H9 (cell line): Measurements from ENCODE around the gene DAPK1. TPM values are rescaled to one million over a fixed set of nuclear protein-coding genes. Genes with fewer than 3 reads are reported as not detected.

Source experiments
- DNase-seq: peaks from one replicate; pipeline ENCODE4 v3.0.0-alpha.2; 2017
- H2AFZ ChIP-seq: one replicate; pipeline ENCODE4 v1.6.1; 2013; ENCODE audit warnings: mild to moderate bottlenecking, low read length, control low read depth, moderate library complexity
- H2AK5ac ChIP-seq: 2 replicates; pipeline ENCODE4 v1.6.1; 2013; ENCODE audit warnings: low read length, control low read depth, mixed read lengths; ENCODE audit not compliant: insufficient read length
- H2BK120ac ChIP-seq: one replicate; pipeline ENCODE4 v1.6.1; 2013; ENCODE audit warnings: low read depth, mild to moderate bottlenecking, low read length, control low read depth, inconsistent platforms; ENCODE audit not compliant: poor library complexity, severe bottlenecking
- H2BK12ac ChIP-seq: 2 replicates; pipeline ENCODE4 v1.6.1; 2013; ENCODE audit warnings: low read length, control low read depth, mixed read lengths, low read depth; ENCODE audit not compliant: insufficient read length
- H2BK15ac ChIP-seq: 2 replicates; pipeline ENCODE4 v1.6.1; 2013; ENCODE audit warnings: low read depth, low read length, control low read depth
- H2BK20ac ChIP-seq: one replicate; pipeline ENCODE4 v1.6.1; 2013; ENCODE audit warnings: low read depth, mild to moderate bottlenecking, low read length, control low read depth, inconsistent platforms; ENCODE audit not compliant: poor library complexity, severe bottlenecking
- H2BK5ac ChIP-seq: 2 replicates; pipeline ENCODE4 v1.6.1; 2013; ENCODE audit warnings: low read length, control low read depth, mixed read lengths; ENCODE audit not compliant: insufficient read length
- H3K14ac ChIP-seq: 2 replicates; pipeline ENCODE4 v1.6.1; 2013; ENCODE audit warnings: low read length, control low read depth; ENCODE audit not compliant: insufficient read depth
- H3K18ac ChIP-seq: 2 replicates; pipeline ENCODE4 v1.6.1; 2013; ENCODE audit warnings: low read depth, mild to moderate bottlenecking, mixed read lengths, low read length, control low read depth; ENCODE audit not compliant: insufficient read length
- H3K23ac ChIP-seq: 2 replicates; pipeline ENCODE4 v1.6.1; 2013; ENCODE audit warnings: low read length, control low read depth, mixed read lengths, low read depth; ENCODE audit not compliant: insufficient read length
- H3K23me2 ChIP-seq: 2 replicates; pipeline ENCODE4 v1.6.1; 2013; ENCODE audit warnings: low read depth, mild to moderate bottlenecking, mixed read lengths, low read length, control low read depth; ENCODE audit not compliant: insufficient read length, poor library complexity, severe bottlenecking
- H3K27ac ChIP-seq: 2 replicates; pipeline ENCODE4 v1.5.1; 2013; ENCODE audit warnings: low read length, control low read depth, mixed read lengths, low read depth; ENCODE audit not compliant: insufficient read length
- H3K27me3 ChIP-seq: 2 replicates; pipeline ENCODE4 v1.6.1; 2013; ENCODE audit warnings: low read length, control low read depth, inconsistent platforms; ENCODE audit not compliant: insufficient read depth
- H3K4ac ChIP-seq: 2 replicates; pipeline ENCODE4 v1.6.1; 2013; ENCODE audit warnings: low read depth, mild to moderate bottlenecking, control low read depth, inconsistent platforms, low read length, moderate library complexity
- H3K4me1 ChIP-seq: 2 replicates; pipeline ENCODE4 v1.6.1; 2013; ENCODE audit warnings: low read length, control low read depth, inconsistent platforms; ENCODE audit not compliant: insufficient read depth
- H3K4me2 ChIP-seq: 2 replicates; pipeline ENCODE4 v1.6.1; 2013; ENCODE audit warnings: low read length, control low read depth, mixed read lengths; ENCODE audit not compliant: insufficient read length, insufficient read depth
- H3K56ac ChIP-seq: 2 replicates; pipeline ENCODE4 v1.6.1; 2013; ENCODE audit warnings: low read depth, mild to moderate bottlenecking, mixed read lengths, low read length, control low read depth; ENCODE audit not compliant: insufficient read length
- H3K79me1 ChIP-seq: 2 replicates; pipeline ENCODE4 v1.6.1; 2013; ENCODE audit warnings: low read depth, mild to moderate bottlenecking, moderate library complexity, low read length, control low read depth, inconsistent platforms; ENCODE audit not compliant: insufficient read depth, poor library complexity, severe bottlenecking
- H3K79me2 ChIP-seq: 2 replicates; pipeline ENCODE4 v1.6.1; 2013; ENCODE audit warnings: low read length, control low read depth, inconsistent platforms; ENCODE audit not compliant: insufficient read depth
- H3K9ac ChIP-seq: 2 replicates; pipeline ENCODE4 v1.6.1; 2013; ENCODE audit warnings: low read length, control low read depth, mixed read lengths; ENCODE audit not compliant: insufficient read length; ENCODE audit errors: extremely low read depth
- H3K9me3 ChIP-seq: one replicate; pipeline ENCODE4 v1.6.1; 2013; ENCODE audit warnings: low read depth, low read length, inconsistent platforms; ENCODE audit not compliant: control insufficient read depth
- H3T11ph ChIP-seq: one replicate; pipeline ENCODE4 v1.6.1; 2013; ENCODE audit warnings: mild to moderate bottlenecking, low read length, control low read depth, inconsistent platforms
- H4K20me1 ChIP-seq: one replicate; pipeline ENCODE4 v1.6.1; 2013; ENCODE audit not compliant: control insufficient read depth, insufficient read length, insufficient read depth
- H4K5ac ChIP-seq: 2 replicates; pipeline ENCODE4 v1.6.1; 2013; ENCODE audit warnings: low read depth, mild to moderate bottlenecking, mixed read lengths, low read length, control low read depth; ENCODE audit not compliant: insufficient read length
- H4K8ac ChIP-seq: replicated peaks from 2 replicates; pipeline ENCODE4 v1.6.1; 2013; ENCODE audit warnings: low read length, control low read depth, mixed read lengths, low read depth; ENCODE audit not compliant: insufficient read length
- H4K91ac ChIP-seq: 2 replicates; pipeline ENCODE4 v1.6.1; 2013; ENCODE audit warnings: low read depth, mild to moderate bottlenecking, moderate library complexity, mixed read lengths, low read length, control low read depth; ENCODE audit not compliant: insufficient read length
- H3K27ac Mint-ChIP-seq, 3 experiments: 2 replicates in 2 of 3; 3 replicates in 1 of 3; pipeline ENCODE4 v1.8.0; 2020 to 2021; ENCODE audit warnings: mixed read lengths in 3 of 3, mild to moderate bottlenecking in 1 of 3, moderate library complexity in 1 of 3
- H3K27me3 Mint-ChIP-seq: 2 replicates; pipeline ENCODE4 v1.8.0; 2021; ENCODE audit warnings: low read depth, mild to moderate bottlenecking, moderate library complexity, mixed read lengths
- H3K36me3 Mint-ChIP-seq, 3 experiments: 2 replicates in 2 of 3; 3 replicates in 1 of 3; pipeline ENCODE4 v1.8.0; 2020 to 2021; ENCODE audit warnings: low read depth in 3 of 3, mixed read lengths in 3 of 3; ENCODE audit not compliant: insufficient read depth in 1 of 3
- H3K4me1 Mint-ChIP-seq, 2 experiments: 2 replicates each; pipeline ENCODE4 v1.8.0; 2020; ENCODE audit warnings: mixed read lengths in 2 of 2
- H3K4me3 Mint-ChIP-seq, 2 experiments: 2 replicates in 1 of 2; 3 replicates in 1 of 2; pipeline ENCODE4 v1.8.0; 2020 to 2021; ENCODE audit warnings: mild to moderate bottlenecking in 2 of 2, mixed read lengths in 2 of 2, moderate library complexity in 1 of 2
- H3K9me3 Mint-ChIP-seq, 2 experiments: 2 replicates in 1 of 2; 3 replicates in 1 of 2; pipeline ENCODE4 v1.8.0; 2020; ENCODE audit warnings: mild to moderate bottlenecking in 2 of 2, mixed read lengths in 2 of 2, moderate library complexity in 1 of 2
- CTCF ChIP-seq: fragments of 200-600 bp; sonication (generic); conservative IDR thresholded peaks from 3 replicates; pipeline ENCODE4 v1.8.0; 2021; ENCODE audit warnings: antibody characterized with exemption, mild to moderate bottlenecking
- WGBS: extraction: QIAGEN DNeasy Blood & Tissue Kit; methylation state at CpG from one replicate; pipeline ENCODE4 v1.1.7; 2013; ENCODE audit warnings: missing lambda C conversion rate, low lambda C conversion rate, mixed read lengths; ENCODE audit not compliant: insufficient read length; ENCODE audit errors: extremely low coverage; 5-methylcytosine and 5-hydroxymethylcytosine counted together
- total RNA-seq: library from RNA; stranded (reverse); gene quantifications from 2 replicates; pipeline ENCODE4 v1.2.1, GENCODE V29; 2021

DAPK1 gene
- total RNA-seq, 1 experiment from 2014 or later = 79.4 TPM

- H3K4me2 ChIP-seq = no peak overlapping the region
- H3K9ac ChIP-seq = no peak overlapping the region
- H3K56ac ChIP-seq = no peak overlapping the region
- H2BK12ac ChIP-seq = no peak overlapping the region
- no peak overlapping the region for H3K18ac ChIP-seq
- H3T11ph ChIP-seq = no peak overlapping the region
- Mint-ChIP-seq H3K36me3 (peaks cover 58 to 73% (median 68%) of the 10 kb centered on the region in 3 experiments), H3K9me3 (no peaks in the 10 kb centered on the region), H3K27me3 (no peaks in the 10 kb centered on the region), H3K27ac (peak overlapping the region in 1 of 3 experiments; percentile 64; a peak in 3 of 7 replicates), H3K4me1 (peaks cover 9 to 13% of the 10 kb centered on the region in 2 experiments; a peak in 3 of 4 replicates), H3K4me3 (no peak overlapping the region; a peak in 2 of 5 replicates)
- H3K79me2 ChIP-seq = no peaks in the 10 kb centered on the region
- WGBS = no CpG with 5 or more reads among the region's 24 CpGs
- no peak overlapping the region for H3K23ac ChIP-seq
- no peaks in the 10 kb centered on the region for H3K79me1 ChIP-seq
- H2BK15ac ChIP-seq = no peak overlapping the region
- no peak overlapping the region for H2BK20ac ChIP-seq
- no peak; the same call in 2 of the 3 replicates for TF ChIP-seq CTCF
- no peak overlapping the region for H2BK120ac ChIP-seq
- H3K4me1 ChIP-seq = no peaks in the 10 kb centered on the region
- H2AK5ac ChIP-seq = no peak overlapping the region
- no peak overlapping the region for H3K4ac ChIP-seq
- H3K27ac ChIP-seq = no peak overlapping the region
- no peaks in the 10 kb centered on the region for H4K20me1 ChIP-seq
- no peak overlapping the region for H4K5ac ChIP-seq
- H3K9me3 ChIP-seq = no peaks in the 10 kb centered on the region
- DNase-seq = peak; percentile 55
- H3K14ac ChIP-seq = no peak overlapping the region; the same call in 1 of the 2 replicates
- H4K91ac ChIP-seq = no peak overlapping the region
- no peaks in the 10 kb centered on the region for H3K23me2 ChIP-seq
- H2AFZ ChIP-seq = no peak overlapping the region
- no peak overlapping the region for H4K8ac ChIP-seq
- H3K27me3 ChIP-seq = no peaks in the 10 kb centered on the region
- no peak overlapping the region for H2BK5ac ChIP-seq
Observed at GRCh38 chr9:87683751-87684626, 186.3 kb downstream of the DAPK1 start.
